Stimulated activated CD8-positive, alpha-beta memory T cell treated with anti-CD3 and anti-CD28 coated beads, Interleukin-15, amount 100 ng/mL, for 24 hours (primary cell): Measurements from ENCODE around the gene GID4.

Experiments
- DNase-seq: peaks from one replicate; pipeline ENCODE4 v3.0.0-alpha.2; 2020; ENCODE audit warnings: low read depth

GID4 gene

GRCh38 chr17:18102640-18103039, 63.4 kb downstream of the GID4 start:
- DNase-seq = no peak

- DNase-seq = no peak
These were observed 65.8 kb downstream of the GID4 start for GRCh38 chr17:18105027-18105426.

GRCh38 chr17:18105595-18105994, 66.4 kb downstream of the GID4 start:
- no peak for DNase-seq

GRCh38 chr17:18106211-18106610, 67.0 kb downstream of the GID4 start:
- DNase-seq = no peak

- DNase-seq = no peak
These were observed 68.0 kb downstream of the GID4 start for GRCh38 chr17:18107061-18107790.

- DNase-seq = no peak
These were observed 68.8 kb downstream of the GID4 start for GRCh38 chr17:18107971-18108370.

- DNase-seq = no peak
These were observed 69.4 kb downstream of the GID4 start, which contains the start of gene MYO15A for GRCh38 chr17:18108401-18109312. Gene MYO15A, plus strand, starts transcription at chr17:18108756. Its CDS starts 10,045 bp downstream, at chr17:18118801.

GRCh38 chr17:18109935-18110485, 70.8 kb downstream of the GID4 start:
- DNase-seq = no peak

GRCh38 chr17:18110636-18111145, 71.5 kb downstream of the GID4 start:
- no peak for DNase-seq

- DNase-seq = no peak
These were observed 72.2 kb downstream of the GID4 start for GRCh38 chr17:18111330-18111971.

- no peak for DNase-seq
These were observed 76.3 kb downstream of the GID4 start for GRCh38 chr17:18115517-18115916.

GRCh38 chr17:18116078-18116477, 76.9 kb downstream of the GID4 start:
- DNase-seq = no peak

GRCh38 chr17:18117533-18117932, 78.3 kb downstream of the GID4 start:
- no peak for DNase-seq
